Fibroblast of skin of right quadriceps (primary cell): Measurements from ENCODE around the gene CYP3A5.

Experiments
- DNase-seq: peaks from one replicate; pipeline ENCODE4 v3.0.0-alpha.2; 2013

CYP3A5 gene

DNA sequence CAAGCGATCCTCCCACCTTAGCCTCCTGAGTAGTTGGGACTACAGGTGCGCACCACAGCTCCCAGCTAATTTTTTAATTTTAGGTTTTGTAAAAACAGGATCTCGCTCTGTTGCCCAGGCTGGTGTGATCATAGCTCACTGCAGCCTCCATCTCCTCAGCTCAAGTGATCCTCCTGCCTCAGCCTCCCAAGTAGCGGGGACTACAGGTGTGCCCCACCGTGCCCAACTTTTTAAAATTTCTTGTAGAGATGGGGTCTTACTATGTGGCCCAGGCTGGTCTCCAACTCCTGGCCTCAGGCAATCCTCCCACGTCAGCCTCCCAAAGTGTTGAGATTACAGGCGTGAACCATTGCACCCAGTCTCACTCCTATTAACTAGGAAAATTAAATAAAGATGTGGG lies 74.3 kb downstream of the CYP3A5 start:
- DNase-seq, result no peak

DNA sequence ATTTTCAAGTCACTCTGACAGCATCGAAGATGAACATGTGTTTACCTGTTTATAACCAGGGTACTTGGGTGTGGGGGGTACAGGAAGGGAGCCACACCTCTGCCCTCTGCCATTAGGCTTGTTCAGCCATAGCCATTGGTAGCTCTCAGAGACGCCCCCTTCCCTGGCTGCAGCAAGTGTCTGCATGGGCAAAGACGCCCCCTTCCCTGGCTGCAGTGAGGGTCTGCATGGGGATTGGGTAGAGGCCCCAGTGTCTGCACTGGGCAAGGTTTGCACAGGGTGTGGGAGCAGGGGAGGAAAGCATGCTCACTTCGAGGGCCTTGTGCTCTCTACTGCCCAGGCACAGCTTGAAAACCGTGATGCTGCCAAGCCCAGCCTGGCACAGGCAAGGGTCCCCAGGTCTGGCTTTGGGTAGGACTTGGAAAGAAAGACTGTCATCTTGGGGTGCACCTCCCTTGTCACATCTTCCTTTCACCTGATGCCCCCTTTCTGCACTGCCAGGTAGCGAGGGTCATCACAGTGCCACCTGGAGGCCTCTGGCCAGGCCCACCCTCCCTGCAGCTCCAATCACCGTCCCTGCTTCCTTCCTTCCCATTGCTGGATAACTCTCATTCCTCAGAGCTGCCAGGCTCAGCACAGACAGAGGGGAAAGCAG lies 78.0 kb downstream of the CYP3A5 start:
- no peak for DNase-seq

DNA sequence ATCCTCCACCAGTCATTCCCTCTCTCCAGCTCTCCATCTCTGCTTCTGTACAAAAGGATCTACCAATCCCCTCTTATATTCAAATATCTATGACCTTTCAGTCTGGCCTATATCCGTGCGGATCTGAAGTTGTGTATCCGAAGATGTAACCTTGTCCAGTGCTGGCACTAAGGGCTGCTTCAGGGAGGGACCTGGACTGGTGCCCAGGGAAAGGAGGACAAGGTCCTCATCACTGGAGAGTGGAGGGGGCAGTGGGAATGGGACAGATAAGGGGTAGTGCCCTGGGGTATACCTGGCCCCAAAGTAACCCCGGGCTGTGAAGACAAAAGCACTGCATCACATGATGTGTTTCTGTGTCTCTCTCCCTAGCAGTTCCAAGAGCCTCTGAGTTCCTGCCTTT lies 80.0 kb downstream of the CYP3A5 start:
- no peak for DNase-seq
